ENCODE data around the gene POU2AF1. TPM values are rescaled to one million over a fixed set of nuclear protein-coding genes. Genes with fewer than 3 reads are reported as not detected.

The POU2AF1 gene
- total RNA-seq, 4 donors from 2014 or later = 0.17 to 2.1 TPM; not detected in 2

DNA sequence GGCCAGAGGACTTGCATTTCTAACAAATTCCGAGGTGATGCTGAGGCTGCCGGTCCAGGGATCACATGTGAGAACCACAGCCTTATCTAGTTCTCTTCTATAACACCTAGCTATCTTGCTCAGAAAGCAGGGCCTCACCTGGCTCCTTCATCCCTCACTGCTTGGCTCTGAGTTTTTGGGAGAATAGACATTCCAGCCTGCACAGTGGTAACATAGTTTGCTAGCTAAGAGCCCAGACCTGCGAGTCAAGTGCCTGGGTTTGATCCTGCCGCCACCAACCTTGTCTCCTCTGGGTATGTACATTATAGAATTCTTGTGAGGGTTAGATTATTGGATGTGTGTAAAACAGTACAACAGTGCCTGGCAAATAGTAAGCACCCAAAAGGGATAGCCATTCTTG, 13.5 kb upstream of the POU2AF1 start:
- TF ChIP-seq, protein P1, sequence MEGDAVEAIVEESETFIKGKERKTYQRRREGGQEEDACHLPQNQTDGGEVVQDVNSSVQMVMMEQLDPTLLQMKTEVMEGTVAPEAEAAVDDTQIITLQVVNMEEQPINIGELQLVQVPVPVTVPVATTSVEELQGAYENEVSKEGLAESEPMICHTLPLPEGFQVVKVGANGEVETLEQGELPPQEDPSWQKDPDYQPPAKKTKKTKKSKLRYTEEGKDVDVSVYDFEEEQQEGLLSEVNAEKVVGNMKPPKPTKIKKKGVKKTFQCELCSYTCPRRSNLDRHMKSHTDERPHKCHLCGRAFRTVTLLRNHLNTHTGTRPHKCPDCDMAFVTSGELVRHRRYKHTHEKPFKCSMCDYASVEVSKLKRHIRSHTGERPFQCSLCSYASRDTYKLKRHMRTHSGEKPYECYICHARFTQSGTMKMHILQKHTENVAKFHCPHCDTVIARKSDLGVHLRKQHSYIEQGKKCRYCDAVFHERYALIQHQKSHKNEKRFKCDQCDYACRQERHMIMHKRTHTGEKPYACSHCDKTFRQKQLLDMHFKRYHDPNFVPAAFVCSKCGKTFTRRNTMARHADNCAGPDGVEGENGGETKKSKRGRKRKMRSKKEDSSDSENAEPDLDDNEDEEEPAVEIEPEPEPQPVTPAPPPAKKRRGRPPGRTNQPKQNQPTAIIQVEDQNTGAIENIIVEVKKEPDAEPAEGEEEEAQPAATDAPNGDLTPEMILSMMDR (IDR thresholded peaks at IDR 0.05; ENCODE audit: low read depth) = no peak

DNA sequence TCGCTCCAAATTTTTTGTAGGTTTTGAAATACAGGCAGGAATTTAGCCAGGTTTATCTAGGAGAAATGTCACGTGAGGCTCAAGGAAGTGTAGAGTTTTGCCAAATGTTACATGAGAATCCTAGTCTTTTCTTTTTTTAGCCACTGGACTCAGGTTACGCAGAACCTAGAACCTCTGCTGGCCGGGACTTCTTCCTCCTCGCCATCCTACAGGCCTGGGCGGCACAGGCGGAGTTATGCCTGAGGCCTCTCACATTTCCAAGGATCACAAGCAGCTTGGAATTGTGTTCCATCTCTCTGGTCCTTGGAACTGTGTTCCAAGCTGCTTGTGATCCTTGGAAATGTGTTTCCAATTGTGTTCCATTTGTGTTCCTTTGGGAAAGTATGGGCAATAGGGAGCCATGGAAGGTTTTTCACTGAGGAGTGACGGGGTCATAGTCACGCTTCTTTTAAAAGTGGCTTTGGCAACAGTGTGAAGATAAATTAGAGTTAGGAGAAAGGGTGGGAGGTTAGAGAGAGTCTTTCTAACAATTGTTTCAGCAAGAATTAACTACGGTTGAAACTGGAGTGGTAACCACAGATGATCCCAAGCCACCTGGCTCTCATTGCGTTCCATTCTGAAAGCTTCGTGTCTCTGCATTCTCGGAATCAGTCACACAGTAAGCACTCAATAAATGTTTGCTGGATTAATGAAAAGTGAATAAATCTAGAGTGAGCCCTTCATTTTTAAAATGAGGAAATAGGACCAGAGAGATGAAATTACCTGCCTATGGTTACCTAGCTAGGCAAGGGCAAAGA, 12.5 kb upstream of the POU2AF1 start:
- TF ChIP-seq, protein P1 (IDR thresholded peaks at IDR 0.05; ENCODE audit: low read depth) = no peak

DNA sequence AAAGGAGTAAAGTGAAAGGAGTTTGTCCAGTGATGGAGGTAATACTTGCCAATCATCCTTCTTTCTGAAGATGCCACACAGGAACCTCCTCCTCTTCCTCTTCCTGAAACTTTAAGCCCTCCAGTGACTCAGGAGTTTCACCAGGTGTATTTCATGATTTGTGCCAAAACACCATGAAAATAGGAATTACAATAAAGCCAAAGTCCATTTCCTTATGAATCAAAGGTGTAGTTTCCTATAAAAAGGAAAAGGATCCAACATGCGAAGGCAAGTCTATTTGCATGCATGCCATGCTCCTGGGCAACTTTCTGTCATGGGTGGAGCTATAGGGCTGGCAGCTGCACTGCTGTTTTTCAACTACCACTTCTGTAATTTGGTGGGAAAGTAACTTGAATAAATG, 9.8 kb upstream of the POU2AF1 start:
- TF ChIP-seq, protein P1 (IDR thresholded peaks at IDR 0.05; ENCODE audit: low read depth) = no peak

DNA sequence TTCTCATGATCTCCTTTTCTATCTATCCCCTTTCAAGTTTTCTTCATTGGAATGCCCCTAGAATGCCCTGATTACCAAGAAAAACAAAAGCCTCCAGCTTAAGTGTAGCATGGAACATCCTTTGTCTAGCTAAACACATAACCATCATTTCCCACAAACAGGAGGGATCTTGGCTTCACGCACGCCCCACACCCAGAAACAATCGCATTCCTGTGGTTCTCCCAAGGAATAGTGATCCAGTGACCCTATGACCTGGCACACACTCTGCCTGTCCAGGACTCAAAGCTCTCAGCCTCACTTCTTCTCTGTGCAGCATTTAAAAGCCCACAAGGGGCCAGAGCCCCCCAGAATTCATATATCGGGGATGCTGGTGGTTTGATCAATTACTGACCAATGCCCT, 9.3 kb upstream of the POU2AF1 start:
- TF ChIP-seq, protein P1 (IDR thresholded peaks at IDR 0.05; ENCODE audit: low read depth) = no peak

DNA sequence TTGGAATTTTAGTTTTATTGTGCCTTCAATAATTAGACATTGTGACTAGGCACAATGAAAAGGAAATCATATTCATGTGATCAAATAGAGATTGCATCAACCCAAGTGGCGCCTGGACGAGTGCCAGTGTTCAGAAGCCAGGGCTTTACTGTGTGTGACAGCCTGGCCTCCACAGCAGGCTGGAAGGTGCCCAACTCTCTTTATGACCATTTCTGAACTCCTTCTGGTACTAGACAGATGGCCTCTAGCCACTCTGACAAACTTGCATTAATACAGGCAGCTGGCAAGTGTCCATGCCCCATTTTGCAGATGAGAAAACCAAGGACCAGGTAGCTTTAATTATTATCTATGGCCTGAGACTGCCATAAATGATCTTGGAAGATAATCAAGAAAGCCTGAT, 8.3 kb upstream of the POU2AF1 start:
- TF ChIP-seq, protein P1 (IDR thresholded peaks at IDR 0.05; ENCODE audit: low read depth) = no peak

DNA sequence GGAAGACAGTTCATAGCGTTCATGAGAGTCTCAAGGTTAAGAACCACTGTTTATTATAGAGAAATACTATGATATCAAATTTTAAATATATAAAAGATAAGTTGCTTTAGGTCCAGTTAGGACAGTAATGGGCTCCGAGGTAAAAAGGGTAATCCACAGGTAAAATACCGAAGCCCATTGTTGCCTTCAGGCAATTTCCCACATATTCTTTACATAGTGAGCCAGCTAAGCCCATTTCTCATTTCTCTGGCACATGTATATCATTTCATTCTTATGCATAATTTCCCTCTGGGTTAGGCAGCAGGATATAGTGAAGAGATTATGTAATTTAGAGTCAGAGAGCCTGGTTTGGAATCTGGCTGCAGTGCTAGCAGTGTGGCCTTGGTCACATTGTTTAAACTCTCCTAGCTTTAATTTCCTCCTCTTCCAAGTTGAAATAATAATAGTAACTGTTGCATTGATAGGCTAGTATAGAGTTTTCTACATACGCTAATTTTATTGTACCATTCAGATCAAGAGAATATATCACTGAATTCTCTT, 7.6 kb upstream of the POU2AF1 start:
- TF ChIP-seq, protein P1 (IDR thresholded peaks at IDR 0.05; ENCODE audit: low read depth) = no peak

DNA sequence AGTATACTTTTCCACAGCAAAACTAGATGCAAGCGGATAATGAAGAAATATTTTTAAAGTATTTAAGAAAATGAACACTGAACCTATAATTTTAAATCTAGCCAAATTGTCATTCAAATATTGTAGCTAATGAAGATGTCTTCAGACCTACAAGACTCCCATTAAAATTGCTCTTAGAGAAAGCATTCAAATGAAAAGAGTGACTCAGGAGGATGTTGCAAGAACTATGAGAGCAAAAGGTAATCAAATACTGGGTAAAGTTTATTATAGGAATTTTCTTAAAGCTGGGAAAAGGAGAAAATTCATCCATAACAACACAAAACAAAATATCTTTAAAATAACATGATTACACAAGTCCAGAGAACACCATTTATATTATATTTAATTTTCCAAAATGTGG, 5.4 kb upstream of the POU2AF1 start:
- TF ChIP-seq, protein P1 (IDR thresholded peaks at IDR 0.05; ENCODE audit: low read depth) = no peak

All from subcutaneous adipose tissue (tissue), 4 donors.